ENCODE data around the gene ADARB2.

Gene ADARB2

DNA sequence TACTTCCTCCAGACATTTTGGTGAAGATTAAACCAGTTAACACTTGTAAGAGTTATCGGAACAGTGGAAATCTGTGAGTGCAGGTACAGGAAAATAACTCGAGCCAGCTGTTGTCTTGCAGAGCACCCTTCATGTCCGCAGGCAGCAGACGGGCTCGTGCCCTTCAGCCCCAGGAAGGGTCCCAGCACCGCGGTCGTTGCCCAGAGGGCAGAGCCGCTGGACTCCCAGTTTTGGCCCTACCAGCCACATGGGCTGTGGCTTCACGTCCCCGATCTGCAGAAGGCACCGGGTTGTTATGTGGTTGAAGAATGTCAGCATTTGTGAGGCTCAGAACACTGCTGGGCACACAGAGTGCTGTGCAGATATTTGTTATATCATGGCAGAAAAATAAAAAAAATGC lies 7.2 kb upstream of the ADARB2 start:
- H3K4me1 Mint-ChIP-seq, result no peaks in the 10 kb centered on the region
- H3K9me3 Mint-ChIP-seq, result peaks cover 10 to 16% of the 10 kb centered on the region in 2 donors
- no peak for ATAC-seq
- no peak for DNase-seq
- H3K27me3 Mint-ChIP-seq, result peaks cover 48% of the 10 kb centered on the region
- no peak overlapping the region for H3K4me3 Mint-ChIP-seq
- H3K27ac Mint-ChIP-seq, result no peak overlapping the region

DNA sequence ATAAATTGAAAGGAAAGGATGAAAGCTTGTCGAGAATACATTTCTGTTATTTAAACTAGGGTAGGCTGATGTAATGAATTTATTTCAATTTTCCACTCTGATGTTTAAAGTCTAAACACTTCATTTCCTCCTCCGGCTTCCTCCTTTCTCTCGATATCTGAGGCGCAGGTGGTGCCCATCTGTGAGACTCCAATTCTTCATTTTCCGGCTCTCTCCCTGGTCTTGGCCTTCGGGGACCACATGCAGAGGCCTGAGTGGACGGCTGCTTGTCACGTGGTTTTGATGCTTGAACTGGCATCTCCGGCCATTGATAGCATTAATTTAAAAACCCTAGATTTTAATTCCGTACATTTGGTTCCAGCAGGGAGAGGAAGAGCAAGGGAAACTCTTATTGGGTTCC lies 5.8 kb upstream of the ADARB2 start:
- no peaks in the 10 kb centered on the region for H3K4me1 Mint-ChIP-seq
- no peak overlapping the region for H3K4me3 Mint-ChIP-seq
- peaks cover 0 to 2% of the 10 kb centered on the region in 2 donors for H3K9me3 Mint-ChIP-seq
- H3K27me3 Mint-ChIP-seq, result peaks cover 62% of the 10 kb centered on the region
- no peak for ATAC-seq
- no peak for DNase-seq
- no peak overlapping the region for H3K27ac Mint-ChIP-seq

GRCh38 chr10:1741450-1741849 lies 4.1 kb upstream of the ADARB2 start:
- Mint-ChIP-seq H3K27ac (no peak overlapping the region), H3K9me3 (no peaks in the 10 kb centered on the region), H3K4me3 (no peak overlapping the region), H3K4me1 (peaks cover 8% of the 10 kb centered on the region), H3K27me3 (peaks cover 79% of the 10 kb centered on the region)
- ATAC-seq, result no peak
- DNase-seq, result no peak

GRCh38 chr10:1739751-1740150 lies 2.4 kb upstream of the ADARB2 start:
- H3K9me3 Mint-ChIP-seq, result no peaks in the 10 kb centered on the region
- ATAC-seq (no peak), DNase-seq (no peak)
- H3K27me3 Mint-ChIP-seq, result peaks cover 84% of the 10 kb centered on the region
- H3K4me1 Mint-ChIP-seq, result peaks cover 8% of the 10 kb centered on the region
- H3K27ac Mint-ChIP-seq, result no peak overlapping the region
- no peak overlapping the region for H3K4me3 Mint-ChIP-seq

GRCh38 chr10:1738950-1739349 lies 1.6 kb upstream of the ADARB2 start:
- no peak for DNase-seq
- Mint-ChIP-seq H3K9me3 (no peaks in the 10 kb centered on the region), H3K4me3 (no peak overlapping the region), H3K4me1 (peaks cover 8% of the 10 kb centered on the region), H3K27ac (no peak overlapping the region), H3K27me3 (peaks cover 81% of the 10 kb centered on the region)
- no peak for ATAC-seq

GRCh38 chr10:1736972-1737221 lies 428 bp downstream of the ADARB2 start:
- no peak overlapping the region for H3K27ac Mint-ChIP-seq
- ATAC-seq (no peak), DNase-seq (no peak)
- no peaks in the 10 kb centered on the region for H3K9me3 Mint-ChIP-seq
- H3K4me3 Mint-ChIP-seq, result peak overlapping the region; percentile 44 to 63
- peaks cover 80% of the 10 kb centered on the region for H3K27me3 Mint-ChIP-seq
- H3K4me1 Mint-ChIP-seq, result peaks cover 8% of the 10 kb centered on the region

- H3K27ac Mint-ChIP-seq, result no peak overlapping the region
- ATAC-seq, result peak; percentile 3
- DNase-seq, result no peak
- H3K9me3 Mint-ChIP-seq, result no peaks in the 10 kb centered on the region
- H3K4me1 Mint-ChIP-seq, result peaks cover 8% of the 10 kb centered on the region
- peaks cover 81% of the 10 kb centered on the region for H3K27me3 Mint-ChIP-seq
- peak overlapping the region; percentile 44 to 63 for H3K4me3 Mint-ChIP-seq
These were observed 967 bp downstream of the ADARB2 start for GRCh38 chr10:1736144-1736971.

DNA sequence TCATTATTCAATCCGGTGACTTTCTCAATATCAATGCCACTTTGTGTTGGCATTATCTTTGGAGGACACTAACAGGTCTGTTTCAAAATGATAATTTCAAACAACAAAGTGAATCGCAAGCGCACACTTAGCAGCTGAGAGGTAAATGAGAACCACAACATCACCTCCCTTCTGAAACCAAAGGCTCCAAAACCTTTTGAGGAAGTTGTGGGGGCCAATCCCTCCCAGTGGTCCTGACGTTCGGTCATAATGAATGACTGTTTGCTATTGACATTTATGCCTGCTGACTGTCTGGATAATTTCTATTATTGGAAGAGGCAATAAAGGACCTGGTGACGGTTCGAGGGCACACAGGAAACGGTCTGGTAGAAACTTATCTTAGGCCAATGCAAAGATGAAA lies 1.8 kb downstream of the ADARB2 start:
- Mint-ChIP-seq H3K27me3 (peaks cover 86% of the 10 kb centered on the region), H3K4me1 (peaks cover 8% of the 10 kb centered on the region), H3K27ac (no peak overlapping the region), H3K9me3 (no peaks in the 10 kb centered on the region), H3K4me3 (no peak overlapping the region)
- DNase-seq, result no peak
- ATAC-seq, result no peak

DNA sequence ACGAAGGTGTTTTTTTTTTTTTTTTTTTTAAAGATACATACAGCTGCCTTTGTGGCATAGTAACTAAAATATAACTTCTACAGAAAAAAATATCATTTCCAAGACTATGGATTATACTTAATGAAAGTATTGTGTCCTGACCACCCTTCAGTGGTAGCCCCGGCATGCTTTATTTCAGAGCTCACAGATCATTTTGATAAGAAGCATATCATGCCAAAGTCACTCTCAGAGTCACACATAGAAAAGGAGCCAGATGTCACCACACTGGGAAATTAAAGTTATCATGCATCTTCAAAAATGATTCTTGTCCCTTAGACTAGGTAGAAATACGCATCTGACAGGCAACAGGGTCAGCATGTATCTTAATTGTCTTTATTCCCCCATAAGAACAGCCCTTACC lies 3.0 kb downstream of the ADARB2 start:
- DNase-seq, result no peak
- no peak overlapping the region for H3K4me3 Mint-ChIP-seq
- H3K27ac Mint-ChIP-seq, result no peak overlapping the region
- peaks cover 8% of the 10 kb centered on the region for H3K4me1 Mint-ChIP-seq
- no peaks in the 10 kb centered on the region for H3K9me3 Mint-ChIP-seq
- peaks cover 86% of the 10 kb centered on the region for H3K27me3 Mint-ChIP-seq
- no peak for ATAC-seq

- Mint-ChIP-seq H3K4me3 (no peak overlapping the region), H3K27me3 (peaks cover 81% of the 10 kb centered on the region)
These were observed 3.6 kb downstream of the ADARB2 start for GRCh38 chr10:1733720-1734119.

DNA sequence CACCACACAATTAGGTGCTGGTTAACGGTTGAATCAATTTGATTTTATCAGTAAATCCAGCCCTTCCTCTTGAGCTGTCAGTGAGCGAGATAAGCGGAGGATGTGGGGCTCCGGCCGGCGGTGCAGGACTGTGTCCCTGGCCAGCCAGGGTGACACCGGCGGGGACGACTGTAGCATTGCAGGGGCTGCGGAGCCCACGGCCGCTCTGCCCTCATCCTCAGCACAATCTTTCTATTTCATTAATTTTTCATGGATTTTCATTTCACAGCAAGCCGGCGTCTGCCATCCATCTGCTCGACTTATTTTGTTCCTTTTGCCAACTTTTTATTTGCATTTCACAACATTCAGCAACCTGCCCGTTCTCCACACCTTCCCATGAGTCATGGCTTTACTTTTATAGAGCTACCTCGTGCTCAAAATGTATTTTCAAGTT lies 4.7 kb downstream of the ADARB2 start:
- no peaks in the 10 kb centered on the region for H3K9me3 Mint-ChIP-seq
- H3K4me1 Mint-ChIP-seq, result peaks cover 6% of the 10 kb centered on the region
- H3K4me3 Mint-ChIP-seq, result no peak overlapping the region
- H3K27ac Mint-ChIP-seq, result no peak overlapping the region
- peaks cover 77% of the 10 kb centered on the region for H3K27me3 Mint-ChIP-seq
- ATAC-seq (no peak), DNase-seq (no peak)

More at GRCh38 chr10:1733720-1734119, 3.6 kb downstream of the ADARB2 start:
- H3K27ac Mint-ChIP-seq, result no peak overlapping the region
- no peaks in the 10 kb centered on the region for H3K9me3 Mint-ChIP-seq
- no peak for ATAC-seq
- DNase-seq, result no peak
- peaks cover 8% of the 10 kb centered on the region for H3K4me1 Mint-ChIP-seq

GRCh38 chr10:1731592-1731991 lies 5.7 kb downstream of the ADARB2 start:
- Mint-ChIP-seq H3K4me3 (no peak overlapping the region), H3K27ac (no peak overlapping the region), H3K4me1 (no peaks in the 10 kb centered on the region), H3K27me3 (peaks cover 77% of the 10 kb centered on the region), H3K9me3 (no peaks in the 10 kb centered on the region)
- DNase-seq (no peak), ATAC-seq (no peak)

GRCh38 chr10:1729751-1730150 lies 7.6 kb downstream of the ADARB2 start:
- no peak for DNase-seq

GRCh38 chr10:1726861-1727260 lies 10.5 kb downstream of the ADARB2 start:
- ATAC-seq (no peak), DNase-seq (no peak)
- Mint-ChIP-seq H3K4me1 (no peaks in the 10 kb centered on the region), H3K27me3 (peaks cover 43% of the 10 kb centered on the region), H3K9me3 (no peaks in the 10 kb centered on the region), H3K27ac (no peak overlapping the region), H3K4me3 (no peak overlapping the region)

More at GRCh38 chr10:1729751-1730150, 7.6 kb downstream of the ADARB2 start:
- no peak for ATAC-seq
- no peaks in the 10 kb centered on the region for H3K9me3 Mint-ChIP-seq
- H3K4me3 Mint-ChIP-seq, result no peak overlapping the region
- no peak overlapping the region for H3K27ac Mint-ChIP-seq
- no peaks in the 10 kb centered on the region for H3K4me1 Mint-ChIP-seq
- H3K27me3 Mint-ChIP-seq, result peaks cover 62% of the 10 kb centered on the region

DNA sequence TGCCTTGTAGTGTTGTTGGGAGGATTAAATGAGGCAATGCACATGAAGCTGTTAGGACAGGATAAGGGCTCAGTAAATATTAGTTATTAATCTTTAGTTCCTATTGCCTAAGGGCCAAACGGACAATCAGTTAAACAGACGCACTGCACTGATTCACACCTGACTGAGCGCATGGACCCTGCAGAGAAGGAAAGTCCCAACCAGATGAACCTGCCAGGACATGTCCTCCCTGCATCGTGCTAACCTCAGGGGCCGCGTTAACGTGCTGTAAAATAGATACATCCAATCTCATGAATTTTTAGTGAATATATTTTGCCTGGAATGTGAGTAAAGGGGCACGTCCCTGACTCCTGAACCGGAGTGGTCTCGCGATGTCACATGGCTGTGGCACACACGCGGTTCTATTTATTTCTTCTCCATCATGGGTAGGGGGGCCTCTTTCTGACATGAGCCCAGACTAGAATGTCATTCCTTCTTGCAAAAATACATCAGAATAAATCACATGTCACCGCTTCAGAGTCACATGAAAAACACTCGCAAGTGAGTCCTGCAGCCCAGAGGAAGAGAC lies 12.3 kb downstream of the ADARB2 start:
- no peaks in the 10 kb centered on the region for H3K4me1 Mint-ChIP-seq
- no peak for DNase-seq
- peaks cover 29% of the 10 kb centered on the region for H3K27me3 Mint-ChIP-seq
- H3K9me3 Mint-ChIP-seq, result no peaks in the 10 kb centered on the region
- no peak overlapping the region for H3K27ac Mint-ChIP-seq
- ATAC-seq, result no peak
- no peak overlapping the region for H3K4me3 Mint-ChIP-seq

GRCh38 chr10:1716839-1717238 lies 20.5 kb downstream of the ADARB2 start:
- Mint-ChIP-seq H3K27me3 (peaks cover 69% of the 10 kb centered on the region), H3K9me3 (no peaks in the 10 kb centered on the region), H3K27ac (no peak overlapping the region), H3K4me1 (no peaks in the 10 kb centered on the region), H3K4me3 (no peak overlapping the region)
- ATAC-seq (no peak), DNase-seq (no peak)

GRCh38 chr10:1715821-1716220 lies 21.5 kb downstream of the ADARB2 start:
- ATAC-seq (peak; percentile 55), DNase-seq (no peak)
- Mint-ChIP-seq H3K4me1 (no peaks in the 10 kb centered on the region), H3K9me3 (no peaks in the 10 kb centered on the region), H3K27ac (no peak overlapping the region), H3K4me3 (no peak overlapping the region), H3K27me3 (peaks cover 77% of the 10 kb centered on the region)

Data from stimulated activated naive CD8-positive, alpha-beta T cell treated with anti-CD3 and anti-CD28 coated beads, Interleukin-15, amount 100 ng/mL, for 72 hours (primary cell).